Activated CD4-positive, alpha-beta T cell treated with anti-CD3 and anti-CD28 coated beads, Interleukin-2, amount 50 U/mL, for 24 hours (primary cell): ENCODE measurements around the gene CCL4L2.
"Not testable (repeated sequence)": the region's sequence is repeated elsewhere in the genome, so short reads cannot be mapped to it uniquely, and the experiment has no call there.

Source experiments
- DNase-seq, 2 donors: peaks; one replicate each; pipeline ENCODE4 v3.0.0-alpha.2; 2020; ENCODE audit warnings: low read depth in 1 of 2, low spot score in 1 of 2

The CCL4L2 gene

DNA sequence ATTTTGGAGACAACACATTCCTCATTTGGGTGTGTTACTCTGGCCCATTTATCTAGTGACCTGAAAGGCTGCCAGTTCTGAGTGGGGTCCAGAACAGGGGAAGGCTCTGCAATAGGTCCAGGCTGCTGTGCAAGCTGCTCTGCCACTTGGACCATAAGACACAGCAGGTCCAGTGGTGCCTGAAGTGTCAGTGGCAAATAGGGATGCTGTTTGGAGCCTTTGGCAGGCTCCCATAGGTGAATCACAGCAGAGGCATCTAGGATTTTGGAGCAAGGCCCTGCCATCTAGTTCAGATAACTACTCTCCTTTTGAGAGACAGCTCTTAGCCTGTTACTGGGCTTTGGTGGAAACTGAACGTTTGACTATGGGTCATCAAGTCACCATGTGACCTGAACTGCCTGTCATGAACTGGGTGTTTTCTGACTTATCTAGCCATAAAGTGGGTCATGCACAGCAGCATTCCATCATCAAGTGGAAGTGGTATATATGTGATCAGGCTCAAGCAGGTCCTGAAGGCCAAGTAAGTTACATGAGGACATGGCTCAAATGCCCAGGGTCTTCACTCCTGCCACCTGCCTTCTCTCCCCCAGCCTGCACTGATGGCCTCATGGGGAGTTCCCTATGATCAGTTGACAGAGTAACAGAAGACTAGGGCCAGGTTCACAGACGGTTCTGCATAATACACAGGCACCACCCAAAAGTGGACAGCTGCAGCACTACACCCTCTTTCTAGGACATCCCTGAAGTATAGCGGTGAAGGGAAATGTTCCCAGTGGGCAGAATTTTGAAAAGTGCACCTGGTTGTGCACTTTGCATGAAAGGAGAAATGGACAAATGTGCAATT, 10.1 kb downstream of the CCL4L2 start:
- not testable (repeated sequence) for DNase-seq

DNA sequence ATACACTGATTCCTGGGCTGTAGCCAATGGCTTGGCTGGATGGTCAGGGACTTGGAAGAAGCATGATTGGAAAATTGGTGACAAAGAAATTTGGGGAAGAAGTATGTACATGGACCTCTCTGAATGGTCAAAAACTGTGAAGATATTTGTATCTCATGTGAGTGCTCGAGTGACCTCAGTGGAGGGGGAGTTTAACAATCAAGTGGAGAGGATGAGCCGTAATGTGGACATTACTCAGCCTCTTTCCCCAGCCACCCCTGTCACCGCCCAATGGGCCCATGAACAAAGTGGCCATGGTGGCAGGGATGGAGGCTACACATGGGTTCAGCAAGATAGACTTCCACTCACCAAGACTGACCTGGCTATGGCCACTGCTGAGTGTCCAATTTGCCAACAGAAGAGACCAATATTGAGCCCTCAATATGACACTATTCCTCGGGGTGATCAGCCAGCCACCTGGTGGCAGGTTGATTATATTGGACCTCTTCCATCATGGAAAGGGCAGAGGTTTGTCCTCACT, 10.8 kb downstream of the CCL4L2 start:
- not testable (repeated sequence) for DNase-seq

DNA sequence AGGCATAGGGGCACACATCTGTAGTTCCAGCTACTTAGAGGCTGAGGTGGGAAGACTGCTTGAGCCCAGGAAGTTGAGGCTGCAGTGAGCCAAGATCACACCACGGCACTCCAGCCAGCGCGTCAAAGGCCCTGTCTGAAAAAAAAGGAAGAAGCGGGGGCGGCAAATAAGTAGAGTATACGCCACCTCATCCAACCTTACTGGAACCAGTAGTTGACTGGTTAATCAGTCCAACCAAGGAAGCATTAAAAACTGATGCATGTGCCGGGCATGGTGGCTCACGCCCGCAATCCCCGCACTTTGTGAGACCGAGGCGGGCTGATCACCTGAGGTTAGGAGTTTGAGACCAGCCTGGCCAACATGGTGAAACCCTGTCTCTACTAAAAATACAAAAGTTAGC, 12.1 kb downstream of the CCL4L2 start:
- DNase-seq = not testable (repeated sequence)

DNA sequence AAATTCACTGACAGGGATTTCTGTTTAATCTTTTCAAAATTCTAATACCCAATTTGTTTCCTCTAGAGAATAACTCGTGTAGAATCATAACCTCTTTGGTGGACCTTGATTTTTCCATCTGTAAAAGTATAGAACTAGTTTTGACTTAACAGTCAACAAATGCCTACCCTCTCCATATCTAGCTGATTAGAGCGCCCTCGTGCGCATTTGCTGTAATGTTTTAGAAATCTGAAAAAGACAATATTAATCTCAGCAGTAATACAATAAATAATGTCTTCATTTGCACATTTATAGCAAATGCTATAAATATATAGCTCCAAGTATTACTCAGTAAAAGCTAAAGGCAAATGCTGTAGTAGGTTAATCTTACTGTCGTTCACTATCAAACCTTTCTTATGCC, 18.8 kb downstream of the CCL4L2 start:
- DNase-seq = not testable (repeated sequence)

DNA sequence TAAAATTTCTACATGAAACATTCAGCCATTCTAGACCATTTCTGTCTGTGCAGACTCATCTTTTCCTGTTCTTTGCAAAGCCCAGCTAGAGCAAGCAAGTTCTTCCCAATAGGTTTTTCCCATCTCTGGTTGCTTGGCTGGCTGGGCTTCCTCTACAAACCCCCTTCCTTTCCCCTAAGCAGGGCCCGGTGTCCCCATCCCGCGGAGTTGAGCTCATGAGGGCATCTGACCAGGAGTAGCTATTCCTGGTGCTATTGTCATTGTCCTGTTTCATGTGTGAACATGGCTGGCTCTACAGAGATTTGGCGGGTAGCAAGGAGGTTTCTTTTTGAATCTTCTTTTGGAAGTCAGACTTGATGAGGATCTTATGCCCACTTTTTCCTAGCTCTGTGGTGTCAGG, 31.2 kb downstream of the CCL4L2 start:
- not testable (repeated sequence) for DNase-seq
